ENCODE results near the gene ETF1.
"Not testable (repeated sequence)": the region's sequence is repeated elsewhere in the genome, so short reads cannot be mapped to it uniquely, and the experiment has no call there.

The ETF1 gene

DNA sequence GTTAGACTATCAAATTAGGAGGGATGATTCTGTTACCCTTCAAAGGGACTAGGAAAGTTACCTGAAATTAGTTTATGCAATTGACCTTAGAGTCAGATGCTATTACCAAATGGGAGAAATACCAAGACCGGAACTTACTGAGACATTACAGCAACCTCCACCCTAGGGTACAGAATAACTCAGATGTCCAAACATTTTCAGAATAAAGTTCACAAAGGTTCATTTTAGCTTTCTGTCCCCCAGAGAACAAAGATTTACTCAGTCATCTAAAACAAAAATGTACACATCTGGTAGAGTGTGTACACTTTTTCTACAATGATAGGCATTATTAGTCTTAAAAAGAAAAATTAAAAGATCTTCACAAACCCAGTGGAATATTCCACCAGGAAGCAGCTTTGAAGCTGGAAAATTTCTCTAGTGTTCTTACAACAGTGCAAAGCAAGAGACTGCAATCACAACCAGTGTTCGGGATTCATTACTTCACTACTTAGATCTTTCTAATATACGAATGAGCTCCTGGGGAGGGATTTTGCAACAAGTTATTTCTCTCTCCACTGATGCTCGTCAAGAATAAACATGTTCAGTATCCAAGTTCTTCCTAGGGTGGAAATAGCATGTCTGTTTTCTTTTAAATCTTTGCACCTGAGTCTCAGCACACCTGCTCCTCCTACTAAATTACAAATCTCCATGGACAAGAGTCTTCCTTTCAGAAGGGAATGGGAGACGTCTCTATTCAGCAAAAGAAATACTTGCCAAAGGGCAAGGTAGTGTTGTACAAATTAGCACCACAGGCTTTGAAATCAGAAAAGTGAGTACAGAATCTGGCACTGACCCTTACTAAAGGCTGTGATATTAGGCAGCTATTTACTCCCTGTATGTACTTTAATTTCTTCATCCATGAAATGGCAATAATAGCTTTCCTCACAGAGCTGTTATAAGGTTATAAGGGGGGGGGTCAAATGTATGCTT, 8.8 kb downstream of the ETF1 start:
- DNase-seq, result no peak

DNA sequence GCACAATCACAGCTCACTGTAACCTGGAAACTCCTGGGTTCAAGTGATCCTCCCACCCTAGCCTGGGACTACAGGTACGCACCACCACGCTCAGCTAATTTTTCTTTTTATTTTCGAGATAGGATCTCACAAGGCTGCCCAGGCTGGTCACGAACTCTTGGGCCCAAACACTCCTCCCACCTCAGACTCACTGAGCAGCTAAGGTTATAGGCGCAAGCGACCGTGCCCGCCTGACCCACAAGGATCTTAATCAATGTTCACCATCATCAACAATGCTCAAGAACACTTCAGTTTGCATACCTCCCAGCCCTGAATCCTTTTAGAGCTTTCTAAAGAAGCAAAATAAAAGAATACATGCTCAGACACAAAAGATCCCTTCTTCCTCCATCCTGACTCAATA, 13.2 kb downstream of the ETF1 start:
- no peak for DNase-seq

DNA sequence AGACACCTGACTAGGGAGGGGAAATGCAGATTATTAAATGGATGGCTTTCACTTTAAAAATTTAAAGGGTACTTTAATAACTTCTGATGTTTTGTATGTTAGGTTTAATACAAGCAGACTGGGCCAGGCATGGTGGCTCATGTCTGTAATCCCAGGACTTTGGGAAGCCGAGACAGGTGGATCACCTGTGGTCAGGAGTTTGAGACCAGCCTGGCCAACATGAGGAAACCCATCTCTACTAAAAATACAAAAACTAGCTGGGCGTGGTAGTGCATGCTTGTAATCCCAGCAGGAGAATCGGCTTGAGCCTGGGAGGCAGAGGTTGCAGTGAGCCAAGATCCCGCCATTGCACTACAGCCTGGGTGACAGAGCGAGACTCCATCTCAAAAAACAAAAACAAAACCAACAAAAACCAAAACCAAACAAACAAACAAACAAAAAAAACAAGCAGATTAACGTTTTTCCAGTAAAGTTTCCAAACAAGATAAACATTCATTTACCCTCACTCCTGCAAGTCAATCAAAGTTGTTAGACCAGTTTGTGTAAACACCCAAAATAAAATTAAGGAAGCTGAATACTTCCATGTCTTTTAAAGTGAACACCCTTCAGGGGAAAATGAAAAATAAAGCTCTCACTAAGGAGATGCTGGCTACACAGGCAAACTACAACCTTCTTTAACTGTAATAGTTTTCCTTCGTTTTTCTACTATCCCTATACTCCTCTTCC, 14.1 kb downstream of the ETF1 start:
- no peak for DNase-seq

GRCh38 chr5:138528208-138528607, 14.8 kb downstream of the ETF1 start:
- no peak for DNase-seq

- no peak for DNase-seq
These were observed 15.9 kb downstream of the ETF1 start for GRCh38 chr5:138527170-138527569.

DNA sequence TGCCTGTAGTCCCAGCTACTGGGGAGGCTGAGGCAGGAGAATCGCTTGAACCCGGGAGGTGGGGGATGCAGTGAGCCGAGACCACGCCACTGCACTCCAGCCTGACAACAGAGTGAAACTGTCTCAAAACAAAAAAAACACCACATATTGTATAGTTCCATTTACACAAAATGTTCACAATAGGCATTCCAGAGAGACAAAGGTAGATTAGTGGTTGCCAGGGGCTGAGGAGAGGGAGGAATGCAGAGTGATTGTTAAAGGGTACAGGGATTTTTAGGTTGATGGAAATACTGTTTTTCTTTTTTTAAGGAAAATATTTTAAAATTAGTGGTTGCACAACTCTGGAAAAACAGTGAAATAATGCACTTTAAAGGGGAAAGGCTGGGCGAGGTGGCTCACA, 19.6 kb downstream of the ETF1 start:
- DNase-seq, result no peak

DNA sequence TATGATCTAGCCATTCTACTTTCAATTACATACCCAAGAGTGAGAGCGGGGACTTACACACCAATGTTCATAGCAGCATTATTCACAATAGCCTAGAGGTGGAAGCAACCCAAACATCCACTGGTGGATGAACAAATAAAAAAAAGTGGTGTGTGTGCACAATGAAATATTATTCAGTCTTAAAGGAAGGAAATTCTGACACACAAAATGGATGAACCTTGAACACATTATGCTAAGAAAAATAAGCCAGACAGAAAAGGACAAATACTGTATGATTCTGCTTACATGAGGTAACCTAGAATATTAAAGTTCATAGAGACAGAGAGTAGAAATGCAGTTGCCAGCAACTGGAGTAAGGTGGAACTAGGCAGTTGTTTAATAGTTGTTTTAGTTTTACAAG, 22.1 kb downstream of the ETF1 start:
- no peak for DNase-seq

DNA sequence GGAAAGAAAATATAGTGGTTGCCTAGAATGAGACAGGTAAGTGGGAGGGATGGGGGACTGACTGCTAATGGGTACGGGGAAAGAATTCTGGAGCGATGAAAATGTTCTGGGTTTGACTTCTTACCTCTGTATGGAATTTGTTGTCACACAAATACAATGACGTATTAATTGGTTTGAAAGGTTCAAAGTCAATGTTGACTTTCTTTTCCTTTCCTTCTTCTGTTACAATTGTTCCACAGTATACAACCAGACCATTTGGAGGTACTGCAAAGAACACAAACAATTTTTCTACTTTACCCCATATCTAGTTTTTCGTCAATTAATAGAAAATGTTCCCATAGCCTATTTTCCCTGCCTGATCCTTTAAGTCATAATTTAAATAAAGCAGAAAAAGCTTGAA, 25.6 kb downstream of the ETF1 start:
- DNase-seq, result no peak

GRCh38 chr5:138515556-138516245, 27.3 kb downstream of the ETF1 start:
- DNase-seq, result no peak

GRCh38 chr5:138514021-138514420, 29.0 kb downstream of the ETF1 start:
- DNase-seq, result no peak

- no peak for DNase-seq
These were observed 34.1 kb downstream of the ETF1 start for GRCh38 chr5:138508958-138509357.

GRCh38 chr5:138507485-138507884, 35.6 kb downstream of the ETF1 start:
- not testable (repeated sequence) for DNase-seq

GRCh38 chr5:138506370-138507306, 36.4 kb downstream of the ETF1 start:
- DNase-seq, result no peak

DNA sequence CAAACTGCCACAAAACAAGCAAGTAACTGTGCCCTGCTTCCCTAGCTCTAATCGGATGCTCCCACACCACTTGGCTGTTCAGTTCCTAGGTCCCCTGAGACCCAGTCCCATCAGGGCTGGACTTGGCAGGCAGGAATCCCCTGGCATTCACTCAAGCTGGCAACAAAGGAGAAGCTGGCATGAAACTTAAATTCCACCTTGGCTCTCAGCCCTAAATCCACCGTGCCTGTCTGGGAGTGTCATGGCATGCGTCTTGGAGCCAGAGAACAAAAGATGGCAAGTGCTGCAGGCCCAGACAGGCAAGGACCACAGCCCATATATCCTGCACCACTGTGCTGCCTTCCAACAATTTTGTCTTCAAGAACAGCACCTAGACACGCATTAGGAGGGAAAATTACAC, 38.2 kb downstream of the ETF1 start:
- peak in 16 of 56 donors; percentile 9 to 56 (median 32) for DNase-seq

DNA sequence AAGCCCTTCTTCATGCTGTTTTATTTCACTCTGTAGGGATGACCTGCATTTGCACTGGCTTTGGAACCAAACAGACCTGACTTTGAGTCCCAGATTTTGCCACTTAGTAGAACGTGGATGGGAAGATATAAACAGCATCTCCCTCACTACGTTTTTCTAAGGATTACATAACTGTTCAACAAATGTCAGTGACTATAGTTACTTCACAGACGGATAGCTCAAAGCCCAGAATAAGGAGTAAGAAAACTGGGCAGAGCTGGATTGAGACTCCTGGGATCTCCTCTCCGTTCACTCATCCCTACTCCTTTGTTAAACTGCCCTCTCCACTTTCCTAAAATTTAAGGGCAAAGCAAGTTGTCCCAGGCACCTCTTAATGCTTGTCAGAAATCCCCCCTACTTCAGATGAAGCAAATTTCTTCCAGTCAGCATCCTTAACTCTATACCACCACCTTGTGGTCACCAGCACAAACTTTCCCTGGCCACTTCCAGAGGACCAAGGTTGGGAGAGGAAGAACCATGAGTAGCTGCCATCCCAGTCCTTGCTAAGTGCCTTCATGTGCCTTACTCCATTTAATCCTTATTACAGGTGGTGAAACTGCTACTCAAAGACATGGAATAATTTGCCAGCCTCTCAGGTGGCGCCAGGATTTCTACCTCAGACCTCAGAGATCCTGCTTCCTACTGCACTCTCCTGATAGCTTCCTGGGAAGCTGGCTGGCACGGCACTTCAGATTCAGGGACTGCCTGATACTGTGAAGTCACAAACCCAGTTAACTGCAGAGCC, 39.4 kb downstream of the ETF1 start:
- DNase-seq, result peak in 24 of 56 donors; percentile 13 to 64 (median 26)

- no peak for DNase-seq
These were observed 40.5 kb downstream of the ETF1 start for GRCh38 chr5:138502521-138502920.

- DNase-seq, result no peak
These were observed 40.9 kb downstream of the ETF1 start for GRCh38 chr5:138502121-138502520.

DNA sequence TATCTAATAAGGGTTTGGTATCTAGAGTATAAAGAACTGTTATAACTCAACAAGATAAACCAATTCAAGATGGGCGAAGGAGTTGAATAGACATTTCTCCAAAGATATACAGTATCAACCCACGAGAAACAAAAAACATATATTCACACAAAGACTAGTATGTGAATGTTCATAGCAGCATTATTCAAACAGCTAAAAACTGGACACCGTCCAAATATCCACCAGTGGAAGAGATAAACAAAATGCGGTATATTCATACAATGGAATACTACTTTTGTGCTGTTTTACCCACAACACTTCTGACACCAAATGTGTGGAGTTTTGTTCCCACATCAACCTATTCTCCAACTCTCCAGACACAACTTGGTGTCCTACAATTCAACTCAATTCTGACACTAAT, 44.7 kb downstream of the ETF1 start:
- no peak for DNase-seq

- no peak for DNase-seq
These were observed 47.7 kb downstream of the ETF1 start for GRCh38 chr5:138495351-138495750.

GRCh38 chr5:138492560-138493045, 50.4 kb downstream of the ETF1 start:
- no peak for DNase-seq

Measured in amygdala (tissue), 56 donors.